SK-N-SH (cell line): Measurements from ENCODE around the gene PCCB. TPM values are rescaled to one million over a fixed set of nuclear protein-coding genes. Genes with fewer than 3 reads are reported as not detected.

ENCODE experiments used
- CTCF ChIA-PET: fragments of 300-600, 350-600 bp; formaldehyde crosslinking; extraction: SDS; loops from one replicate; lab custom pipeline; 2021; lab: Yijun Ruan, JAX
- POLR2A ChIA-PET: fragments of 350-600 bp; sonication (Branson Sonifier 250); formaldehyde crosslinking; extraction: SDS; loops from one replicate; lab custom pipeline; 2020; ENCODE audit warnings: antibody characterized with exemption, inconsistent platforms; lab: Yijun Ruan, JAX
- DNase-seq: peaks from one replicate; pipeline ENCODE4 v3.0.0; 2012
- H2AFZ ChIP-seq: fragments of 200-600 bp; sonication (generic); 2 replicates; pipeline ENCODE4 v1.8.1; 2016; ENCODE audit warnings: antibody characterized with exemption, mild to moderate bottlenecking, low read depth
- H3F3A ChIP-seq: fragments of 200-600 bp; sonication (generic); replicated peaks from 2 replicates; pipeline ENCODE3; 2016; ENCODE audit warnings: antibody characterized with exemption, mild to moderate bottlenecking; ENCODE audit not compliant: insufficient read depth
- H3K27ac ChIP-seq, 2 experiments: fragments of 200-500 bp in 1 of 2; fragments of 200-600 bp in 1 of 2; sonication (Bioruptor generic) in 1 of 2; sonication (generic), shearing (Covaris generic) in 1 of 2; 2 replicates each; pipeline versions ENCODE4 v1.5.1 to v1.6.1; 2014 to 2016; ENCODE audit warnings: low read depth in 2 of 2, inconsistent platforms in 1 of 2, low read length in 1 of 2, mild to moderate bottlenecking in 1 of 2, mixed read lengths in 1 of 2
- H3K27me3 ChIP-seq: fragments of 200-600 bp; sonication (generic), shearing (Covaris generic); 2 replicates; pipeline ENCODE4 v1.6.1; 2016; ENCODE audit warnings: mixed run types; ENCODE audit not compliant: insufficient read depth
- H3K36me3 ChIP-seq, 2 experiments: fragments of 200-500 bp in 1 of 2; fragments of 200-600 bp in 1 of 2; sonication (Bioruptor generic) in 1 of 2; sonication (generic) in 1 of 2; replicated peaks in 1 of 2; 2 replicates each; pipeline versions ENCODE3 to v1.5.1; 2014 to 2016; ENCODE audit warnings: low read length in 1 of 2, mild to moderate bottlenecking in 1 of 2; ENCODE audit not compliant: insufficient read depth in 2 of 2, control insufficient read depth in 1 of 2
- H3K4me1 ChIP-seq, 2 experiments: fragments of 200-500 bp in 1 of 2; fragments of 200-600 bp in 1 of 2; sonication (Bioruptor generic) in 1 of 2; sonication (generic), shearing (Covaris generic) in 1 of 2; 2 replicates each; pipeline versions ENCODE4 v1.5.1 to v1.6.1; 2014 to 2016; ENCODE audit warnings: low read depth in 1 of 2, low read length in 1 of 2, mixed run types in 1 of 2; ENCODE audit not compliant: insufficient read depth in 2 of 2, control insufficient read depth in 1 of 2
- H3K4me2 ChIP-seq: fragments of 200-600 bp; sonication (generic), shearing (Covaris generic); 2 replicates; pipeline ENCODE4 v1.6.1; 2017; ENCODE audit warnings: mixed run types
- H3K4me3 ChIP-seq, 2 experiments: fragments of 200-500 bp in 1 of 2; fragments of 200-600 bp in 1 of 2; sonication (Bioruptor generic) in 1 of 2; sonication (generic), shearing (Covaris generic) in 1 of 2; 2 replicates each; pipeline versions ENCODE4 v1.5.1 to v1.8.1; 2014 to 2016; ENCODE audit warnings: low read depth in 2 of 2, inconsistent platforms in 1 of 2, low read length in 1 of 2, mild to moderate bottlenecking in 1 of 2, mixed read lengths in 1 of 2, moderate library complexity in 1 of 2
- H3K79me2 ChIP-seq: fragments of 200-600 bp; sonication (generic); 2 replicates; pipeline ENCODE4 v1.8.1; 2017; ENCODE audit warnings: mild to moderate bottlenecking; ENCODE audit not compliant: insufficient read depth
- H3K9ac ChIP-seq: fragments of 200-600 bp; sonication (generic); 2 replicates; pipeline ENCODE4 v1.6.1; 2017; ENCODE audit warnings: mixed run types
- H3K9me2 ChIP-seq: fragments of 200-600 bp; sonication (generic); 2 replicates; pipeline ENCODE4 v1.6.1; 2017; ENCODE audit warnings: mixed run types
- H3K9me3 ChIP-seq: fragments of 200-600 bp; sonication (generic); 2 replicates; pipeline ENCODE4 v1.6.1; 2017; ENCODE audit warnings: mixed run types, mild to moderate bottlenecking, moderate library complexity
- H4K20me1 ChIP-seq: fragments of 200-600 bp; sonication (generic); 2 replicates; pipeline ENCODE4 v1.6.1; 2017; ENCODE audit warnings: mild to moderate bottlenecking, mixed run types; ENCODE audit not compliant: insufficient read depth
- CHD2 ChIP-seq: fragments of 150-350 bp; IDR thresholded peaks from 2 replicates; pipeline ENCODE4 v1.6.1; 2018; ENCODE audit warnings: low read length; ENCODE audit not compliant: partially characterized antibody
- EZH2phosphoT487 ChIP-seq: fragments of 200-600 bp; sonication (generic); IDR thresholded peaks from 2 replicates; pipeline ENCODE4 v1.6.1; 2017; ENCODE audit warnings: low read depth, mixed run types, mild to moderate bottlenecking, antibody characterized with exemption, moderate library complexity, borderline replicate concordance
- FOXJ3 ChIP-seq: sonication (generic); formaldehyde crosslinking; IDR thresholded peaks from 2 replicates; pipeline ENCODE4 v1.5.1; 2020; ENCODE audit warnings: mild to moderate bottlenecking, missing genetic modification reagents
- FOXM1 ChIP-seq: IDR thresholded peaks from 2 replicates; pipeline ENCODE4 v1.4.0; 2012; ENCODE audit warnings: low read depth, mild to moderate bottlenecking
- GABPA ChIP-seq: IDR thresholded peaks from 2 replicates; pipeline ENCODE4 v1.4.0; 2012; ENCODE audit warnings: low read depth, mild to moderate bottlenecking
- GATA2 ChIP-seq: sonication (generic); formaldehyde crosslinking; IDR thresholded peaks from 2 replicates; pipeline ENCODE4 v1.5.0; 2020; ENCODE audit warnings: mild to moderate bottlenecking, missing genetic modification reagents
- JUND ChIP-seq: IDR thresholded peaks from 2 replicates; pipeline ENCODE4 v1.4.0; 2012
- MXI1 ChIP-seq: IDR thresholded peaks from 2 replicates; pipeline ENCODE4 v1.6.1; 2012; ENCODE audit warnings: mild to moderate bottlenecking, low read depth, low read length, improper control_type of control experiment
- NFIC ChIP-seq: IDR thresholded peaks from 2 replicates; pipeline ENCODE4 v1.4.0; 2012; ENCODE audit warnings: borderline replicate concordance
- PBX3 ChIP-seq: IDR thresholded peaks from 2 replicates; pipeline ENCODE4; 2012
- POLR2AphosphoS5 ChIP-seq: IDR thresholded peaks from 2 replicates; pipeline ENCODE4 v1.6.1; 2012; ENCODE audit warnings: low read depth, low read length
- REST ChIP-seq: IDR thresholded peaks from 2 replicates; pipeline ENCODE4 v1.6.1; 2012; ENCODE audit warnings: mild to moderate bottlenecking, low read depth, low read length, moderate library complexity
- RXRA ChIP-seq: IDR thresholded peaks from 2 replicates; pipeline ENCODE4 v1.4.0; 2012; ENCODE audit warnings: low read depth, mild to moderate bottlenecking, borderline replicate concordance
- SMC3 ChIP-seq: IDR thresholded peaks from 2 replicates; pipeline ENCODE4 v1.6.1; 2012; ENCODE audit warnings: low read depth, low read length, improper control_type of control experiment
- TCF12 ChIP-seq: IDR thresholded peaks from 2 replicates; pipeline ENCODE4 v1.4.0; 2012
- USF1 ChIP-seq: IDR thresholded peaks from 2 replicates; pipeline ENCODE4 v1.4.0; 2012; ENCODE audit warnings: low read depth, borderline replicate concordance
- WGBS: methylation state at CpG from one replicate; pipeline ENCODE4 v1.1.6; 2017; ENCODE audit warnings: low lambda C conversion rate; 5-methylcytosine and 5-hydroxymethylcytosine counted together
- polyA plus RNA-seq, 3 experiments: library from polyadenylated mRNA; depleted of rRNA; stranded (reverse); fragments of >200 nt; gene quantifications; 2 replicates each; pipeline ENCODE4 v1.2.3, GENCODE V29; 2012
- TF ChIP-seq, protein P1 (sequence below): IDR thresholded peaks from 2 replicates; pipeline ENCODE4 v1.4.0; 2012; ENCODE audit warnings: low read depth, borderline replicate concordance

The PCCB gene
- polyA plus RNA-seq, 1 of the 3 experiments (the other 2 are of a cell fraction): 67.5 TPM

- ChIA-PET POLR2A (no interaction called here), CTCF (no interaction called here)
- Histone ChIP-seq H3K36me3 (peaks cover 3 to 6% of the 10 kb centered on the region in 2 experiments), H2AFZ (no peak overlapping the region), H4K20me1 (no peaks in the 10 kb centered on the region), H3K9me2 (no peaks in the 10 kb centered on the region), H3K4me3 (no peak overlapping the region), H3K79me2 (no peaks in the 10 kb centered on the region), H3K9me3 (no peaks in the 10 kb centered on the region), H3K4me2 (no peak overlapping the region), H3F3A (no peaks in the 10 kb centered on the region), H3K27ac (no peak overlapping the region), H3K4me1 (no peaks in the 10 kb centered on the region), H3K9ac (no peak overlapping the region), H3K27me3 (no peaks in the 10 kb centered on the region)
- TF ChIP-seq USF1 (no peak), GATA2 (CRISPR knock-in tag) (no peak), JUND (no peak), PBX3 (no peak), POLR2AphosphoS5 (no peak), FOXJ3 (CRISPR knock-in tag) (no peak), EZH2phosphoT487 (no peak), CHD2 (no peak), TCF12 (no peak), GABPA (no peak), FOXM1 (no peak), SMC3 (no peak), NFIC (no peak), RXRA (no peak), MXI1 (no peak)
- TF ChIP-seq, protein P1, sequence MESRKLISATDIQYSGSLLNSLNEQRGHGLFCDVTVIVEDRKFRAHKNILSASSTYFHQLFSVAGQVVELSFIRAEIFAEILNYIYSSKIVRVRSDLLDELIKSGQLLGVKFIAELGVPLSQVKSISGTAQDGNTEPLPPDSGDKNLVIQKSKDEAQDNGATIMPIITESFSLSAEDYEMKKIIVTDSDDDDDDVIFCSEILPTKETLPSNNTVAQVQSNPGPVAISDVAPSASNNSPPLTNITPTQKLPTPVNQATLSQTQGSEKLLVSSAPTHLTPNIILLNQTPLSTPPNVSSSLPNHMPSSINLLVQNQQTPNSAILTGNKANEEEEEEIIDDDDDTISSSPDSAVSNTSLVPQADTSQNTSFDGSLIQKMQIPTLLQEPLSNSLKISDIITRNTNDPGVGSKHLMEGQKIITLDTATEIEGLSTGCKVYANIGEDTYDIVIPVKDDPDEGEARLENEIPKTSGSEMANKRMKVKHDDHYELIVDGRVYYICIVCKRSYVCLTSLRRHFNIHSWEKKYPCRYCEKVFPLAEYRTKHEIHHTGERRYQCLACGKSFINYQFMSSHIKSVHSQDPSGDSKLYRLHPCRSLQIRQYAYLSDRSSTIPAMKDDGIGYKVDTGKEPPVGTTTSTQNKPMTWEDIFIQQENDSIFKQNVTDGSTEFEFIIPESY: no peak
- 100% methylated on average over 2 of the region's 2 CpGs for WGBS
- no peak for DNase-seq
These were observed 61.1 kb downstream of the PCCB start for GRCh38 chr3:136311261-136311660.

GRCh38 chr3:136311968-136312367, 61.8 kb downstream of the PCCB start:
- Histone ChIP-seq H3K36me3 (peaks cover 3 to 6% of the 10 kb centered on the region in 2 experiments), H3K27me3 (no peaks in the 10 kb centered on the region), H3K4me1 (no peaks in the 10 kb centered on the region), H3K79me2 (no peaks in the 10 kb centered on the region), H3K4me2 (no peak overlapping the region), H2AFZ (no peak overlapping the region), H3K4me3 (no peak overlapping the region), H3K9me2 (no peaks in the 10 kb centered on the region), H3K27ac (no peak overlapping the region), H3K9ac (no peak overlapping the region), H3K9me3 (no peaks in the 10 kb centered on the region), H3F3A (no peaks in the 10 kb centered on the region), H4K20me1 (no peaks in the 10 kb centered on the region)
- DNase-seq: no peak
- POLR2A ChIA-PET: no interaction called here
- 92% methylated on average over 5 of the region's 5 CpGs for WGBS
- CTCF ChIA-PET: no interaction called here
- no peak for TF ChIP-seq REST
